Common myeloid progenitor, CD34-positive (primary cell): ENCODE measurements around the gene C1orf74.

Source experiments
- CTCF ChIA-PET: fragments of 350-600 bp; sonication (Branson Sonifier 250); formaldehyde crosslinking; loops from one replicate; lab custom pipeline; 2021; ENCODE audit warnings: antibody characterized with exemption; lab: Charles Lee
- POLR2A ChIA-PET: fragments of 350-600 bp; sonication (Branson Sonifier 250); formaldehyde crosslinking; loops from one replicate; lab custom pipeline; 2021; ENCODE audit warnings: antibody characterized with exemption; lab: Charles Lee
- DNase-seq, 3 donors: peaks; one replicate each; pipeline versions ENCODE4 v3.0.0 to v3.0.0-alpha.2; 2013
- H3K27ac ChIP-seq, 2 experiments: 1 replicate in 1 of 2; 2 replicates in 1 of 2; pipeline ENCODE4 v1.7.0; 2013; ENCODE audit warnings: inconsistent platforms in 2 of 2, low read length in 2 of 2, mild to moderate bottlenecking in 2 of 2, low read depth in 1 of 2, moderate library complexity in 1 of 2; ENCODE audit not compliant: severe bottlenecking in 2 of 2, insufficient read depth in 1 of 2, poor library complexity in 1 of 2
- H3K27me3 ChIP-seq, 5 experiments: replicated peaks in 2 of 5; 1 replicate in 3 of 5; 2 replicates in 2 of 5; pipeline versions ENCODE4 v1.6.1 to v1.7.0; 2013; ENCODE audit warnings: low read length in 4 of 5, mild to moderate bottlenecking in 2 of 5, moderate library complexity in 2 of 5, inconsistent platforms in 1 of 5; ENCODE audit not compliant: insufficient read depth in 5 of 5, control insufficient read depth in 4 of 5
- H3K36me3 ChIP-seq, 4 experiments: 1 replicate in 2 of 4; 2 replicates in 2 of 4; pipeline versions ENCODE4 v1.6.1 to v1.7.0; 2013; ENCODE audit warnings: low read length in 3 of 4, control low read depth in 1 of 4, mild to moderate bottlenecking in 1 of 4; ENCODE audit not compliant: control insufficient read depth in 4 of 4, insufficient read depth in 4 of 4
- H3K4me1 ChIP-seq, 4 experiments: 1 replicate in 3 of 4; 2 replicates in 1 of 4; pipeline versions ENCODE4 v1.6.1 to v1.7.1; 2013; ENCODE audit warnings: low read length in 3 of 4, mild to moderate bottlenecking in 3 of 4, control low read depth in 1 of 4, inconsistent platforms in 1 of 4, moderate library complexity in 1 of 4; ENCODE audit not compliant: control insufficient read depth in 4 of 4, insufficient read depth in 4 of 4; ENCODE audit errors: control extremely low read depth in 1 of 4
- H3K4me3 ChIP-seq, 7 experiments: 1 replicate in 4 of 7; 2 replicates in 3 of 7; pipeline versions ENCODE4 v1.5.1 to v1.7.0; 2013; ENCODE audit warnings: mild to moderate bottlenecking in 7 of 7, low read length in 6 of 7, moderate library complexity in 6 of 7, inconsistent platforms in 2 of 7, low read depth in 2 of 7, control low read depth in 1 of 7; ENCODE audit not compliant: insufficient read depth in 4 of 7, control insufficient read depth in 1 of 7; ENCODE audit errors: extremely low read depth in 1 of 7
- H3K9me3 ChIP-seq, 5 experiments: 1 replicate in 4 of 5; 2 replicates in 1 of 5; pipeline versions ENCODE4 v1.6.1 to v1.7.1; 2013; ENCODE audit warnings: low read length in 4 of 5, mild to moderate bottlenecking in 2 of 5, inconsistent platforms in 1 of 5, low read depth in 1 of 5, moderate library complexity in 1 of 5; ENCODE audit not compliant: control insufficient read depth in 4 of 5, insufficient read depth in 2 of 5; ENCODE audit errors: control extremely low read depth in 1 of 5
- WGBS: methylation state at CpG from one replicate; pipeline ENCODE4 v1.1.5; 2013; ENCODE audit not compliant: insufficient coverage; 5-methylcytosine and 5-hydroxymethylcytosine counted together

C1orf74 gene

GRCh38 chr1:209805875-209806760, 21.8 kb upstream of the C1orf74 start, which contains the start of gene IRF6:
Gene IRF6 (minus strand): TSS chr1:209806142. CDS start chr1:209801413, 4,729 bp downstream.
- no peaks in the 10 kb centered on the region for H3K36me3 ChIP-seq
- ChIA-PET CTCF (interaction anchor here (0.8 to 12.7 kb wide), 3 partner anchors 8 to 19 kb away, joined by 3 to 106 read pairs (median 4); partner anchors contain the start of gene UTP25), POLR2A (no interaction called here)
- 3% methylated on average over 31 of the region's 46 CpGs for WGBS
- peak within 1 kb of the TSS; percentile 15 to 73 (median 52) for H3K4me3 ChIP-seq
- H3K9me3 ChIP-seq, result no peaks in the 10 kb centered on the region
- peaks cover 0 to 12% (median 5%) of the 10 kb centered on the region in 4 experiments for H3K4me1 ChIP-seq
- peaks cover 0 to 14% (median 0%) of the 10 kb centered on the region in 5 experiments for H3K27me3 ChIP-seq
- H3K27ac ChIP-seq, result peak within 1 kb of the TSS in 1 of 2 experiments; percentile 2
- peak; percentile 54 to 73 (median 65) for DNase-seq

DNA sequence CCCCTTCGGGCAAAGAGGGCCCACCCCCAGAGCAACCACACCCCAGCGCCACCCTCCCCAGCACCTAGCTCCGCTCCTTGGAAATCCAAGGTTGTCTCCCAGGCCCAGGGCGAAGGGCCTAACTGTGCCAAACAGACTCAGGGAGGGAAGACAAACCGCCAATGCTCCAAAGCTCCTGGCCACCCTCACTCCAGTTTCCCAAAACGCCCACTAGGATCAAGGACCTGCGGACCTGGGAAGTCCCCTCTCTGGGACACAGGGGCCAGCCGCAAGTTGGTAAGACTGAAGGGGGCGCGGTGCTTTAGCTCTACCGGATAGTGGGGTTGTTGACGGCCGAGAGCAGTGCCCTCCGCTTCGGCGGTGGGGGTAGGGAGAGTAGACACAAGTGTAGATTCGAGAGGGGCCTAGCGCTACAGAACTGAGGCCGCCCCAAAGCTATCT, 21.0 kb upstream of the C1orf74 start:
- CTCF ChIA-PET, result interaction anchor here (0.8 to 12.7 kb wide), 2 partner anchors 17 to 18 kb away, joined by 3 to 106 read pairs; partner anchors contain the start of gene UTP25
- H3K9me3 ChIP-seq, result no peaks in the 10 kb centered on the region
- H3K27ac ChIP-seq, result no peak overlapping the region
- H3K27me3 ChIP-seq, result peaks cover 0 to 14% (median 2%) of the 10 kb centered on the region in 5 experiments
- peaks cover 0 to 12% (median 5%) of the 10 kb centered on the region in 4 experiments for H3K4me1 ChIP-seq
- peak overlapping the region in 4 of 7 experiments; percentile 52 to 73 (median 69) for H3K4me3 ChIP-seq
- H3K36me3 ChIP-seq, result no peaks in the 10 kb centered on the region
- 67% methylated on average over 10 of the region's 19 CpGs for WGBS
- POLR2A ChIA-PET, result no interaction called here
- DNase-seq, result no peak

DNA sequence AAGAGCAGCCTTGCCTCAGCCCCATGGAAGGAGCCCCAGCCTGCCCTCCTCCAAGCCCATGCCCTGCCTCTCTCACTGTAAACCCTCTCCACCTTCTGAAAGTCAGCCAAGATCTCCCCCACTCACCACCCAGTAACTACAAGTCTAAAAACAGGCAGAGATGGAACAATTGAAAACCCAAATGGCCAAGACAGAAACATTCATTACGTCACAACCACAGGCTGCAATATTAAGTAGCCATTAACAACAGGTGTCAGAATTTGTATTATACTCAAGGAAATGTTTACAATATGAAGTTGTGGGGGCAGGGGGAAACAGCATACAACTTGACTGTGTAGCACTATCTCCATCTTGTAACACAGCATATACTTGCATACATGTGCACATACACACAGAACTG, 19.2 kb upstream of the C1orf74 start:
- Histone ChIP-seq H3K4me1 (peaks cover 0 to 12% (median 5%) of the 10 kb centered on the region in 4 experiments), H3K27me3 (peaks cover 0 to 14% (median 2%) of the 10 kb centered on the region in 5 experiments), H3K4me3 (no peak overlapping the region), H3K27ac (no peak overlapping the region), H3K9me3 (no peaks in the 10 kb centered on the region), H3K36me3 (no peaks in the 10 kb centered on the region)
- ChIA-PET POLR2A (no interaction called here), CTCF (interaction anchor here (3.7 kb wide), 1 partner anchor 20 kb away, joined by 14 read pairs; no protein-coding TSS in a partner anchor)
- DNase-seq, result no peak
- WGBS, result no CpG with 5 or more reads among the region's 1 CpG

DNA sequence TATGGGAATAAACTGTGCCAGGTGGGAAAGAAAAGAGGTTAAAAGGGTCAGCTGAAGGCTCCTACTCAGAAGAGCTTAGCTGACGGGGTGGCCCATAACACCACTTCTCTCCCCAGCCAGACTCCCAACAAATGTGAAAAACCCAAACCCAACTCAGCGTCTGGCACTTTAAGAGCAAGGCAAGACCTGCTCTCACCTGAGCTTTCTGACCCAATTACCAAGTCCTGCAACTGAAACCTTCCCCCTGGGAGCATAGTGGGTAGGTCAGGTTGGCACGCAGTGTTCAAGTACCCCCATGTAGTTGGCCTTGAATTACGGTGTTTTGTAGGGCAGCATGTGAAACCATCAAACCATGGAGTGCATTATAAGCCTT, 18.4 kb upstream of the C1orf74 start:
- ChIA-PET CTCF (interaction anchor here (3.7 kb wide), 1 partner anchor 21 kb away, joined by 14 read pairs; no protein-coding TSS in a partner anchor), POLR2A (no interaction called here)
- Histone ChIP-seq H3K36me3 (no peaks in the 10 kb centered on the region), H3K4me3 (no peak overlapping the region), H3K27ac (no peak overlapping the region), H3K27me3 (peaks cover 0 to 14% (median 2%) of the 10 kb centered on the region in 5 experiments), H3K9me3 (no peaks in the 10 kb centered on the region), H3K4me1 (peaks cover 0 to 12% (median 5%) of the 10 kb centered on the region in 4 experiments)
- 96% methylated on average over 4 of the region's 4 CpGs for WGBS
- no peak for DNase-seq

DNA sequence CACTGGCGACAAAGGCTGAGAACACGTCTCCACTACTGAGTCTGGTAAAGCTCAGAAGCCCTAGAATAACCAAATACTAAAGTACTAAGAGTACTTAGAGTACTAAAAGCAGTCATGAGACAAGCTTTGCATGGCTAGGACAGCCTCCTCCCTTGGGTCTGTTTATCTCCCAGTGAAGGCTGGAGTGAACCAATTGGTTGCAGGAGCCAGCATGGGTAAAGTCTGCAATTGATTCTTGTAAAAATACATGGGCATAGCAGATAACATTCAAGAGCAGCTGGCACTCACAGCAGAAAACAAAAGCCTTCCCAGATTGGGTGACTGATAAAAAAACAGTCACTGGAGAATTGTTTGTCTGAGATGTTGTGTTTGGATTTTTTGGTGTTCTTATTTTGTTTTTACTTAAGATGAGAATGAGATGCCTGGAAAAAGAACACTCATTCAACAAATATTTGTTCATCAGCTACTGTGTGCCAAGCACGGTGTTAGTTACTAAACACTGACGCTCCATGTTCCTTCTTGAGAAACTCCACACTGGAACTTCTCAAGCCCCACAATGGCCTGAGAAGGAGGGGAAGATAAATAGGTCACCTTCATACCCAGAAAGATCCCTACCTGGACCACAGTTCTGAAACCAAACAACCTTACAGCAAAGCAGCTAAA, 17.9 kb upstream of the C1orf74 start:
- DNase-seq, result peak in 2 of 3 donors; percentile 22 to 55
- 100% methylated on average over 2 of the region's 4 CpGs for WGBS
- Histone ChIP-seq H3K9me3 (no peaks in the 10 kb centered on the region), H3K36me3 (no peaks in the 10 kb centered on the region), H3K4me3 (no peak overlapping the region), H3K4me1 (peaks cover 0 to 12% (median 5%) of the 10 kb centered on the region in 4 experiments), H3K27me3 (peaks cover 0 to 14% (median 2%) of the 10 kb centered on the region in 5 experiments), H3K27ac (no peak overlapping the region)
- ChIA-PET CTCF (interaction anchor here (1.0 to 3.7 kb wide), 2 partner anchors 17 to 21 kb away, joined by 3 to 14 read pairs; partner anchors contain the start of gene C1orf74), POLR2A (no interaction called here)

DNA sequence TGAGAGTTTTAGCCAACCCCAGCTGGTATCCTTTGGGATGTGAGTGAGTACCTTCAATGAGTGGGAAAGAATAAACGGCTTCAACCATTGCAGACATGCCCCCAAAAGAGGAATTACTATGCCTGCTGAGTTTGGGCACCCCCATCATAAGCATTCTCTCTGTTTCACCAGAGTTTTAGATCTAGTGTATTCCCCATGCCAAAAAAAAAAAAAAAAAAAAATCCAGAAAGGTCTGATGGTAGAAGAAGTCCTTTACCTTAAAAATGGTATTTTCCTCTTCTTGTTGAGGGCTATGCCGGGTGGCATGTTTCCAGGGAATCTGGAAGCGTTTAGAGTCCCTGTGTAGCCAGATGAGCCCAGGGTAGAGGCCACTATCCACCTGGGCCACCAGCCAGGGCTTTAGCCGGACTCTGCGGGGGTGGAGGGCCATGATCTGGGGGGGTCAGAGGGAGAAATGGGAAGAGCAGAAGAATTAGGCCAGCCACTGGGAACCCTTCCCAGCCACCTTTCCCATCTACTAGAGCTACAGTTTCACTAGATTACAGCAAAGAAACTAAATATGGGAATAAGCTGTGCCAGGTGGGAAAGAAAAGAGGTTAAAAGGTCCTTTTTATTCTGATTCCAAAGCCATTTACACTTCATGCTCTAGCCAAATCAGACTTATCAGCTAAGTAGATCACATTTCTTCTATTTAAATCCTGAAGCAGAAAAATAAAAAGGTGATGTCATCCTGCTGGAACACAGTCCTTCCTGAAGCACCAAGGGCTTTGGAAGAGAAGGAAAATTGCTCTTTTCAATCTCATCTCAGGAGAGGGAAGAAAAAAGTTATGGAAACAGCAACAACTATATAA, 16.9 kb upstream of the C1orf74 start:
- H3K4me1 ChIP-seq, result peaks cover 0 to 9% (median 5%) of the 10 kb centered on the region in 4 experiments
- WGBS, result 100% methylated on average over 1 of the region's 5 CpGs
- no peaks in the 10 kb centered on the region for H3K36me3 ChIP-seq
- H3K27ac ChIP-seq, result no peak overlapping the region
- DNase-seq, result no peak
- H3K9me3 ChIP-seq, result no peaks in the 10 kb centered on the region
- ChIA-PET POLR2A (no interaction called here), CTCF (interaction anchor here (0.6 to 3.7 kb wide), 3 partner anchors 10 to 23 kb away, joined by 3 to 14 read pairs (median 3); partner anchors contain the start of gene C1orf74)
- H3K4me3 ChIP-seq, result no peak overlapping the region
- H3K27me3 ChIP-seq, result peaks cover 0 to 14% (median 2%) of the 10 kb centered on the region in 5 experiments
